DOHH2 (cell line): ENCODE results near the gene MYOG.

Experiments used
- H3F3A ChIP-seq: fragments of 200-600 bp; sonication (generic), shearing (Covaris generic); 2 replicates; pipeline ENCODE4 v1.6.0; 2016; ENCODE audit warnings: antibody characterized with exemption, mild to moderate bottlenecking; ENCODE audit not compliant: control insufficient read depth, insufficient read depth
- H3K27ac ChIP-seq: fragments of 200-600 bp; sonication (generic); 2 replicates; pipeline ENCODE4 v1.5.1; 2014; ENCODE audit warnings: low read depth, mild to moderate bottlenecking, low read length, moderate library complexity
- H3K27me3 ChIP-seq: fragments of 200-600 bp; sonication (generic); 2 replicates; pipeline ENCODE4 v1.6.1; 2014; ENCODE audit warnings: mild to moderate bottlenecking, low read length, mixed read lengths; ENCODE audit not compliant: control insufficient read depth
- H3K36me3 ChIP-seq: fragments of 200-600 bp; sonication (generic); 2 replicates; pipeline ENCODE4 v1.6.1; 2014; ENCODE audit warnings: mild to moderate bottlenecking, low read length, moderate library complexity, mixed read lengths; ENCODE audit not compliant: control insufficient read depth
- H3K4me1 ChIP-seq: fragments of 200-600 bp; sonication (generic); 2 replicates; pipeline ENCODE4 v1.6.1; 2014; ENCODE audit warnings: mild to moderate bottlenecking, low read length, mixed read lengths; ENCODE audit not compliant: control insufficient read depth
- H3K4me2 ChIP-seq: fragments of 200-600 bp; sonication (generic); 2 replicates; pipeline ENCODE4 v1.6.0; 2014; ENCODE audit warnings: mild to moderate bottlenecking, low read length, moderate library complexity
- H3K4me3 ChIP-seq: fragments of 200-600 bp; sonication (generic); 2 replicates; pipeline ENCODE4 v1.5.1; 2014; ENCODE audit warnings: mild to moderate bottlenecking, low read length, mixed read lengths
- H3K79me2 ChIP-seq: fragments of 200-600 bp; sonication (generic); 2 replicates; pipeline ENCODE4 v1.6.1; 2014; ENCODE audit warnings: mild to moderate bottlenecking, low read length, mixed read lengths; ENCODE audit not compliant: control insufficient read depth
- H3K9me2 ChIP-seq: fragments of 200-600 bp; sonication (generic); replicated peaks from 2 replicates; pipeline ENCODE4 v1.6.1; 2014; ENCODE audit warnings: mild to moderate bottlenecking, low read length, mixed read lengths; ENCODE audit not compliant: control insufficient read depth
- H3K9me3 ChIP-seq: fragments of 200-600 bp; sonication (generic); 2 replicates; pipeline ENCODE4 v1.6.1; 2014; ENCODE audit warnings: antibody characterized with exemption, low read length, mixed read lengths; ENCODE audit not compliant: control insufficient read depth, insufficient read depth
- H4K20me1 ChIP-seq: fragments of 200-600 bp; sonication (generic); 2 replicates; pipeline ENCODE4 v1.6.0; 2014; ENCODE audit warnings: low read depth, mild to moderate bottlenecking, antibody characterized with exemption, low read length, moderate library complexity; ENCODE audit not compliant: control insufficient read depth, insufficient read depth
- CTCF ChIP-seq: fragments of 200-600 bp; sonication (generic); IDR thresholded peaks from one replicate; pipeline ENCODE4 v1.5.1; 2014; ENCODE audit warnings: antibody characterized with exemption, mild to moderate bottlenecking, low read depth, low read length; ENCODE audit not compliant: poor library complexity, severe bottlenecking
- EZH2phosphoT487 ChIP-seq: fragments of 200-600 bp; sonication (generic); IDR thresholded peaks from 2 replicates; pipeline ENCODE4 v1.6.1; 2017; ENCODE audit warnings: borderline replicate concordance, mild to moderate bottlenecking, antibody characterized with exemption, low read length, moderate library complexity, mixed read lengths

Gene MYOG

GRCh38 chr1:203097001-203097400 is 11.2 kb upstream of the MYOG start:
- Histone ChIP-seq H3K27ac (no peak overlapping the region), H3K27me3 (no peaks in the 10 kb centered on the region; the same call in 1 of the 2 replicates), H3K4me1 (no peaks in the 10 kb centered on the region), H3K36me3 (no peaks in the 10 kb centered on the region), H3K79me2 (no peaks in the 10 kb centered on the region), H3K9me2 (no peaks in the 10 kb centered on the region), H4K20me1 (no peaks in the 10 kb centered on the region), H3K9me3 (peaks cover 5% of the 10 kb centered on the region; the same call in 1 of the 2 replicates), H3K4me2 (no peak overlapping the region), H3K4me3 (no peak overlapping the region), H3F3A (no peaks in the 10 kb centered on the region)
- TF ChIP-seq CTCF (no peak), EZH2phosphoT487 (no peak)

GRCh38 chr1:203096566-203096965 is 10.8 kb upstream of the MYOG start:
- Histone ChIP-seq H3K79me2 (no peaks in the 10 kb centered on the region), H3K9me3 (peaks cover 5% of the 10 kb centered on the region; the same call in 1 of the 2 replicates), H3K9me2 (no peaks in the 10 kb centered on the region), H3F3A (no peaks in the 10 kb centered on the region), H3K4me3 (no peak overlapping the region), H3K27me3 (no peaks in the 10 kb centered on the region; the same call in 1 of the 2 replicates), H3K4me2 (no peak overlapping the region), H3K27ac (no peak overlapping the region), H3K36me3 (no peaks in the 10 kb centered on the region), H4K20me1 (no peaks in the 10 kb centered on the region), H3K4me1 (no peaks in the 10 kb centered on the region)
- TF ChIP-seq EZH2phosphoT487 (no peak), CTCF (no peak)

- H3K4me1 ChIP-seq = no peaks in the 10 kb centered on the region
- no peak for TF ChIP-seq EZH2phosphoT487
- no peak for TF ChIP-seq CTCF
- no peaks in the 10 kb centered on the region for H3F3A ChIP-seq
Measured at GRCh38 chr1:203095061-203095690, 9.4 kb upstream of the MYOG start.

More at GRCh38 chr1:203095061-203095690, 9.4 kb upstream of the MYOG start:
- Histone ChIP-seq H3K4me3 (no peak overlapping the region), H3K36me3 (no peaks in the 10 kb centered on the region), H3K4me2 (no peak overlapping the region), H3K27me3 (peaks cover 2% of the 10 kb centered on the region; the same call in 1 of the 2 replicates), H4K20me1 (no peaks in the 10 kb centered on the region), H3K9me3 (peaks cover 5% of the 10 kb centered on the region; the same call in 1 of the 2 replicates), H3K79me2 (no peaks in the 10 kb centered on the region), H3K9me2 (no peaks in the 10 kb centered on the region), H3K27ac (no peak overlapping the region)
